SK-N-SH (cell line): ENCODE data around the gene SLCO4A1.

Source experiments
- EP300 ChIP-seq, 2 experiments: IDR thresholded peaks; 2 replicates each; pipeline versions ENCODE4 v1.4.0 to v1.6.1; 2012; ENCODE audit warnings: borderline replicate concordance in 1 of 2, low read depth in 1 of 2, low read length in 1 of 2
- YY1 ChIP-seq: IDR thresholded peaks from 2 replicates; pipeline ENCODE4 v1.4.0; 2012; ENCODE audit warnings: low read depth, mild to moderate bottlenecking

- TF ChIP-seq EP300 (IDR thresholded peaks at IDR 0.05; ENCODE audit: borderline replicate concordance in 1 of 2, low read depth in 1 of 2, low read length in 1 of 2) (no peak), YY1 (no peak)
These were observed 33.0 kb upstream of the SLCO4A1 start for GRCh38 chr20:62609279-62609720.
